22Rv1 (cell line): Measurements from ENCODE around the gene GPR157.

Experiments
- H3K27ac ChIP-seq: fragments of 450-650 bp; 2 replicates; pipeline ENCODE4 v1.5.1; 2017
- ZFX ChIP-seq: fragments of 450-650 bp; IDR thresholded peaks from 2 replicates; pipeline ENCODE4 v1.6.1; 2017; ENCODE audit warnings: antibody characterized with exemption, borderline replicate concordance
- TF ChIP-seq, protein P1 (sequence below): fragments of 450-650 bp; IDR thresholded peaks from 2 replicates; pipeline ENCODE4 v1.5.1; 2017; ENCODE audit warnings: mild to moderate bottlenecking

The GPR157 gene

GRCh38 chr1:9062846-9063245 is 66.1 kb downstream of the GPR157 start:
- no peak overlapping the region for H3K27ac ChIP-seq
- TF ChIP-seq, protein P1, sequence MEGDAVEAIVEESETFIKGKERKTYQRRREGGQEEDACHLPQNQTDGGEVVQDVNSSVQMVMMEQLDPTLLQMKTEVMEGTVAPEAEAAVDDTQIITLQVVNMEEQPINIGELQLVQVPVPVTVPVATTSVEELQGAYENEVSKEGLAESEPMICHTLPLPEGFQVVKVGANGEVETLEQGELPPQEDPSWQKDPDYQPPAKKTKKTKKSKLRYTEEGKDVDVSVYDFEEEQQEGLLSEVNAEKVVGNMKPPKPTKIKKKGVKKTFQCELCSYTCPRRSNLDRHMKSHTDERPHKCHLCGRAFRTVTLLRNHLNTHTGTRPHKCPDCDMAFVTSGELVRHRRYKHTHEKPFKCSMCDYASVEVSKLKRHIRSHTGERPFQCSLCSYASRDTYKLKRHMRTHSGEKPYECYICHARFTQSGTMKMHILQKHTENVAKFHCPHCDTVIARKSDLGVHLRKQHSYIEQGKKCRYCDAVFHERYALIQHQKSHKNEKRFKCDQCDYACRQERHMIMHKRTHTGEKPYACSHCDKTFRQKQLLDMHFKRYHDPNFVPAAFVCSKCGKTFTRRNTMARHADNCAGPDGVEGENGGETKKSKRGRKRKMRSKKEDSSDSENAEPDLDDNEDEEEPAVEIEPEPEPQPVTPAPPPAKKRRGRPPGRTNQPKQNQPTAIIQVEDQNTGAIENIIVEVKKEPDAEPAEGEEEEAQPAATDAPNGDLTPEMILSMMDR: no peak
- no peak for TF ChIP-seq ZFX

DNA sequence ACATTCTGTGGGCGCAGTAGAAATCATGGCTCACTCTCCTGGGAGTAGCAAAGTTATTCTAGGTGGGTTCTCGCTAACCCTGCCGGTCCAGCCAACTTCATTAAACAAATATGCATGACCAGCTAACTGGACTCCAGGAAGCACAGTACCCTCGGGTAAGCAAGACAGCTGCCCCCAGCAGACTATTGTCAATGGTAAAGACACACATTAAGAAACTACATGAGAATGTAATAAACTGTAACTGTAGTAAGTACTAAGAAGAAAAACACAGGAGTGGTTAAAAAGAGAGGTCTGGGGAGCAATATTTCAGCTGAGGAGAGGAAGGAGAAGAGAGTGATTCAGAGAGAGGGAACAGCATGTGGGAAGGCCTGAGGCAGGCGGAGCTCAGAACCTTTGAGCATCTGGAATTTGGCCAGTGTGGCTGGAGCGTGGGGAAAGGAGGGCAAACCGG is 66.9 kb downstream of the GPR157 start:
- no peak for TF ChIP-seq ZFX
- TF ChIP-seq, protein P1: no peak
- no peak overlapping the region for H3K27ac ChIP-seq

DNA sequence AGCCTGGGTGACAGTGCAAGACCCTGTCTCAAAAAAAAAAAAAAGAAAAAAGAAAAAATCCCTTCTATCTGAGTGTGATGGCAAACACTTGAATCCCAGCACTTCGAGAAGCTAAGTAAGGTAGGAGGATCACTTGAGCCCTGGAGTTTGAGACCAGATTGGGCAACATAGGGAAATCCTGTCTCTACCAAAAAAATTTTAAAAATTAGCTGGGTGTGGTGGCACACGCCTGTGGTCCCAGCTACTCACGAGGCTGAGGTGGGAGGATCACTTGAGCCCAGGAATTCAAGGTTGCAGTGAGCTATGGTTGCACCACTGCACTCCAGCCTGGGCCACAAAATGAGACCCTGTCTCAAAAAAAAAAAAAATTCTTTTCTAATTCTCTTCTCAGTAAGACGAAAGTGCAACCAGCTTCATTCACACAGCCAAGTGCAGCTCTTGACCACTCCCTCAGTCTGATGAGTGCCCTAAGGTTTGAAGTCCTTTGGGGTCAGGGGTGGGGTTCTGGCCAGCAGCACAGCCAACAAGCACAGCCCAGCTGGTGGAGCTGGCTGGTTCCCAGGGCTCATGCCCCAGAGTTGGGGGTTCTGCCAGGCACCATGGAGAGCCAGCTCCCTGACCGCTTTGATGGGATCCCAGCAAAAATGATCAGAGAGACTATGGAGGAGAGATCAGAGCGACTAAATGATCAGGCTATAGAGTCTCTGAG is 67.5 kb downstream of the GPR157 start:
- H3K27ac ChIP-seq: no peak overlapping the region

DNA sequence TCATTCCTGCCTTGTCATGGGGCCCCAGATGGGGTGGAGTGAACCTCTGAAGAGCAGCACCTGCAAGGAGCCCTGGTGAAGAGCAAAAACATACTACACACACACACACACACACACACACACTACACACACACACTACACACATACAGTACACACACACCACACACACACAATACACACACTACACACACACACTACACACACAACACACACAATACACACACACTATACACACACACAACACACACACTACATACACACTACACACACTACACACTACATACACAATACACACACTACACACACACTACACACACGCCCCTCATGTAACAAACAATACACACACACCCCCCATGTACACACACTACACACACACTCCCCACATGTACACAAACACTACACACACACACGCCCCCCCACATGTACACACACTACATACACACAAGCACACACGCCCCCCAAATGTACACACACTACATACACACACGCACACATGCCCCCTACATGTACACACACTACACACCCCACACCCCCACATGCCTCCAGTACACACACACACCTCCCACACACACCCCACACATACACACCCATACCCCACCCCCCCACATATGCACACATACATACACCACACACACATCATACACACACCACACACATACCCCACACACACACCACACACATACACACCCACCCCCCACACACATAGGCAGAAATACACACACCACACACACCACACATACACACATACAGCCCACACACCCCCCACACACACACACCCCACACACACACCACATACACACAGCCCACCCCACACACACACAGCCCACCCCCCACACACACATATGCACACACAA is 68.8 kb downstream of the GPR157 start:
- TF ChIP-seq, protein P1: no peak
- no peak for TF ChIP-seq ZFX

More for the DNA sequence above, 67.5 kb downstream of the GPR157 start:
- TF ChIP-seq, protein P1: no peak
- no peak for TF ChIP-seq ZFX

DNA sequence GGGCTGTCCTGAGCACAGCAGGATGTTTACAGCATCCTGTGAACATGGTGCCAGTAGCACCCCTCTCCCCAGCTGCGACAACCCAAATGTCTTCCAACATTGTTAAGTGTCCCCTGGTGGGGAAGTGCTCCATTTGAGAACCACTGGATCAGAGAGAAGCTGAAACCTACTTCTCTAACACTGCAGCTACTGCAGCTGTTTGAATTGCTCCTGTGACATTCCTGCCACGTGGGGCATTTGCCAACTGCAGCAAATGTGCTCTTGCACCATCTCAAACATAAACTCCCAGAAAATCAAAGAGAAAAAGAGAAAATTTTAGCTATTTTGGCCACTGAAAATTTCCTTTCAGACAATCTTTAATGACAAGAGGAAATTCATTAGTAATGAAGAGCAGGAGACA is 70.4 kb downstream of the GPR157 start:
- no peak overlapping the region for H3K27ac ChIP-seq
- TF ChIP-seq, protein P1: no peak
- no peak for TF ChIP-seq ZFX

More for the DNA sequence above, 68.8 kb downstream of the GPR157 start:
- no peak overlapping the region for H3K27ac ChIP-seq

GRCh38 chr1:9057851-9058250 is 71.1 kb downstream of the GPR157 start:
- H3K27ac ChIP-seq: no peak overlapping the region
- TF ChIP-seq, protein P1: no peak
- no peak for TF ChIP-seq ZFX
